Measurements from ENCODE around the gene FAM168A.

- no peak for TF ChIP-seq CTCF (IDR thresholded peaks at IDR 0.05; ENCODE audit: insufficient read depth, low read length, poor library complexity, severe bottlenecking)
- TF ChIP-seq EZH2phosphoT487 (conservative IDR thresholded peaks at IDR 0.05; ENCODE audit: low read length) = no peak
These were observed 238.6 kb downstream of the FAM168A start for GRCh38 chr11:73359341-73359740.
